ENCODE results near the gene BANP.
"Not testable (repeated sequence)": the region's sequence is repeated elsewhere in the genome, so short reads cannot be mapped to it uniquely, and the experiment has no call there.

BANP gene

DNA sequence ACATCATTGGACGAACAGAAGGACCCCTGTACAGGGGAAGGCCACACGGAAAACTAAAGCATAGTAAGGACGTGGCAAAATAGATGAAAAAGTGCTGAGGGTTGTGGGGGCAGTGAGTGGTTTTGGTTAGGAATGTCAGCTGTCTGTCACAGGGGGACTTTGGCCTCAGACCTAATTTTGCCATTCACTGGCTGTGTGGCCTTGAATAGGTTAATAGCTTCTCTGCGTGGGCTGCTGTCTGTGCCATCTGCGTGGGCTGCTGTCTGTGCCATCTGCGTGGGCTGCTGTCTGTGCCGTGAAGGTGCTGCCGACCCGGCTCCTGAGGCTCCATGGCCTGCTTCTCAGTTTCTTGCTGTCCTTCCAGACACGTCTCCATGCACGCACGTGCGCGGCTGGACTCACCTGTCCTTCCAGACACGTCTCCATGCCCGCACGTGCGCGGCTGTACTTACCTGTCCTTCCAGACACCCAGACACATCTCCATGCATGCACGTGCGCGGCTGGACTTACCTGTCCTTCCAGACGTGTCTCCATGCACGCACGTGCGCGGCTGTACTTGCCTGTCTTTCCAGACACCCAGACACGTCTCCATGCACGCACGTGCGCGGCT, 47.1 kb downstream of the BANP start:
- DNase-seq, result not testable (repeated sequence)

DNA sequence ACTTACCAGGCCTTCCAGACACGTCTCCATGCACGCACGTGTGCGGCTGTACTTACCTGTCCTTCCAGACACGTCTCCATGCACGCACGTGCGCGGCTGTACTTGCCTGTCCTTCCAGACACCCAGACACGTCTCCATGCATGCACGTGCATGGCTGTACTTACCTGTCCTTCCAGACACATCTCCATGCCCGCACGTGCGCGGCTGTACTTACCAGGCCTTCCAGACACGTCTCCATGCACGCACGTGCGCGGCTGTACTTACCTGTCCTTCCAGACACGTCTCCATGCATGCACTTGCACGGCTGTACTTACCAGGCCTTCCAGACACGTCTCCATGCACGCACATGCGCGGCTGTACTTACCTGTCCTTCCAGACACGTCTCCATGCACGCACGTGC, 47.8 kb downstream of the BANP start:
- DNase-seq, result not testable (repeated sequence)

DNA sequence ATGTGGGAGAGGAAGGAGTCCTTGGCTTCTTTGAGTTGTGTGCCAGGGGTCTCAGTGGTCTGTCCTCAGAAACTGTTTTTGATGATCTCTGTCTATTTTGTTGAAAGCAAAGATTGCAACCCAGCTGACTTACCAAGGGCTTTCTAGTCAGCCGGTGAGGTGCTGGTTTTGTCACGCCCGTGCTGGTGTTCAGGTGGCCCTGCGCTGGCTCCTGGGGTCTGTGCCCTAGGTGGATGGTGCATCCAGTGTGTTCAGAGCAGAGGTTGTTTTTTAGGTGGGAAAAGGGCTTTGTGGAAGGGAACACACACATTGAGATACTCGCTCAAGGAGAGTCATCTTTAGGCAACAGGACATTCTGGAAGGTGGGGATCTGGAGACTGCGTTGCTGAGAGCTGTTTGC, 51.0 kb downstream of the BANP start:
- no peak for DNase-seq

DNA sequence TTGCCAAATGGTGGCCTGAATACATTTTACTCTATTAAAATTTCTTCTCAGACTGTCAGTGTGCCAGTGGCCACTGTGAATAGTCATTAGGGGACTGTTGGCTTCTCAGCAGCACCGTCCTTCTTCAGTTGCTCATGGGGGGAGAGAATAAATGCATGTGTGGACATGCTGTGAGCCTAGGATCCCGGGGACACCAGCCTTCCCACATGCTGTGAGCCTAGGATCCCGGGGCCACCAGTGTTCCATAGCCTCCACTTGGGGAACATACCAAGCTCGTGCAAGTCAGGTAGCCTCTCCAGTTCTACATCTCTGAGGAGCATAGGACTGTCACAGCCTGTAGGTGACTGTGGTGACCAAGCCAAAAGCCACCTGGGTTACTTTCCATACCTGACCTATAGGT, 51.5 kb downstream of the BANP start:
- no peak for DNase-seq

DNA sequence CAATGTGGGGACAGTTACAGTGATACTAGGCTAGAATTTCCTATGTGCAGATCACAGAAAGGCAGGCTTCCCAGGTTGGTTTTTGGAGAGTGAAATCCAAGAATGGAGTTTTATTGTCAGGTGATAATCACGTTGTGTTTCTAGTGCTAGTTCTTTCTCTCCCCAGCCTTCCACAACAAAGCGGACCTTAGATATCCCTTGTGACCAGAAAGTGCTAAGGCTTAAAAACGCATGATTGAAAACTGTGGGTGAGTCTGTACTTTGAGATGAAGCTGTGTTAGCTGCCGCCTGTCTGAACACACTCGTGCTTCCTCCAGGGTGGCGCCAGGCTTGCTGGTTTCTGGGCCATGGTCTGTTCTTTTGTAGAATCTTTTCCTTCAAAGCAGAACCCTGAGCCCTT, 52.1 kb downstream of the BANP start:
- DNase-seq, result no peak

DNA sequence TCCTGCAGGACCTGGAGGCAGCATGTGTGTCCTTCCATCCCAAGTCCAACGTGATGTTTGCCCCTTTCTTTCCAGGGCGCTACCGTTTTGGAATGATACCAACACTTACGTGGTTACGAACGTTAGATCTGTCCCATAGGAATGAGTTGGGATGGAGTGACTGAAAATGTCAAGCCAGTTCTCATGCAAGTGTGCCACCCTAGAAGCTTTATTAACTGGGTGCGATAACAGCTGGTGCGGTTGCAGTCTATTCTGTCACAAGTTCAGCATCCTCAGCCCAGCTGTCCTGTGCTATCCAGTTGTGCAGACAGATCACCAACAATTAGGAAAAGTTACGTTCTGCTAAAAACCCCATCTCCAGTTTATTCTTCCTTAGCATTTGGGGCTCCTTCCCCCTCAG, 52.5 kb downstream of the BANP start:
- no peak for DNase-seq

DNA sequence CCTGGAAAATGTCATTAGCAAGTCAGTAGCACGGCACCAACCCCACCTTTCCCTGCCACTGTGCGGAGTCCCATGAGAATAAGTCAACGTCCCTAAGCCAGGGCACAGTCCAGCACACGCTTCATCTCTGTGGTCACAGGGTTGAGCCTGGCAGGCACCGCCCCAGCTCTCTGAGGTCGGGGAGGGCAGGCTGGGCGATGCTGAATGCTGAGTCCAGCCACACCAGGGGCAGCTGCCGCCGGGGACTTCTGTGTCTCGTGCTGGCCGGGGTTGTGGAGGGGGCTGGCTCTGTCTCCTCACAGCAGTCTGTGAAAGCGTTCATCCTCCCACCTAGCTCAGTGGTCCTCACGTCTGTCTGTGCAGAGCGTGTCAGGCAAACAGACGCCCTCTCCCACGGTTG, 53.2 kb downstream of the BANP start:
- no peak for DNase-seq

DNA sequence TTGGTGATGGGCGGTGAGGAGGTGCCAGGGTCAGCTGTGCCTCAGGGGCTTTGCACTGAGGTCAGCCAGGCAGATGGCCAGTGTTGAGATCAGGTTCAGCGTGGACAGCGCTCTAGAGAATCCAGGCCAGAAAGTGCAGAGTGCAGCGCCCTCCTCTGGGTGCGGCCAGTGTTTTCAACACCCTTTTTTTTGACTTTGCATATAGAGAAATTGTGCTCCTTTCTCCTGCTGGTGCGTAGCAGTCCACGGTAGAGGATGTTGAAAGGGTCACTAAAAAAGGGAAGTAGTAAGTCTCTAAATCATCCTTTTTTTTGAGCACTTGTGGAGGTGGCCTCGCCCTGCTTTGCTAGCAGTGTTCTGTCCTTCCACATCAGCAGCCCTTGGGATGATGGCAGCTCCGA, 53.9 kb downstream of the BANP start:
- DNase-seq, result no peak

DNA sequence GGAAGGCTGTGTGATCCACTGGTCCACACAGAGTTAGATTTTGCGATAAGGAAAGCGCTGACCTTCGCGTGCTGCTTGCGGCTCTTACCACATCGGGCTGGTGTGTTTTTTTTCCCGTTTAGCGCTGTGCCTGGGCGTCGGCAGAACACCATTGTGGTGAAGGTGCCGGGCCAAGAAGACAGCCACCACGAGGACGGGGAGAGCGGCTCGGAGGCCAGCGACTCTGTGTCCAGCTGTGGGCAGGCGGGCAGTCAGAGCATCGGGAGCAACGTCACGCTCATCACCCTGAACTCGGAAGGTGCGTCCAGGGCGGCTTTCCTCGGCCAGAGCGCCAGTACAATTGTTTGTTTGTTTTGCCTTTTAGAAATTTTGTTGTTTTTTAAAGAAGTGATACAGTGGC, 54.7 kb downstream of the BANP start:
- DNase-seq, result no peak

DNA sequence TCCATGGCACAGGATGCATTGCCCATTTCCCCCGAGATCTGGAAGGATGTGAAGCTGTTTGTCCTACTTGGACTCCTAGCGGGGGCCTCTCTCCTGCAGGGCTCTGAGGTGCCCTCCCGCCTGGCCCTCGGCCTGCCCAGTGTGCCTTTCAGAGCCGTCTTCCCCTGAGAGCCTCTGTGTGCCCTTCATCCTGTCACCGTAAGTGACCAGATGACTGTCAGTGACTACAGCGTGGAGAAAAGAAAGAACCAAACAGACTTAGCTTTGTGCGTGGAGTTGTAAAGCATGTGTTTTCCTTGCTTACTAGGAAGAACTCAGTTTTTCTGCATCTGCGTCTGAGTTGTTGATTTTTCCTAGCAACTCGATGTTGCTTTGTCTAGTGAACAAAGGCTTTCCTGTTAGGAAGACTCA, 56.1 kb downstream of the BANP start:
- DNase-seq, result no peak

DNA sequence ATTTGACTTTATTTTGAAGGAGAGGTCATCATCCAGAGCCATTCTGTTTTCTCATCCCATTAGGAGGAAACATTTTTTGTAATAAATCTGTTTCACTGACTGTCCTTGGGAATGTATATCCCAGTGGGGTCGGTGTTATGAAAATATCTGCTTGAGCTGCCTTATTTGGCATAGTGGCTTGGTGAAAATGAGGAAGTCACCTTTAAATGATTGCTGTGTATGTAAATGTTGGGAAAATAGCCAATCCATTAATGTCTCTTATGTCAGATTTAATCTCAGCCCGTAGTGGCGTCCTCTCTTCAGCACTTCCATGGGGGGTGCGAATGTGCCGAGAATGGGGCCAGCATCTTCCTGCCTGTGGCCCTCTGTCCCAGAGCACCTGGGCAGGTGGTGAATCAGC, 57.6 kb downstream of the BANP start:
- DNase-seq, result no peak

DNA sequence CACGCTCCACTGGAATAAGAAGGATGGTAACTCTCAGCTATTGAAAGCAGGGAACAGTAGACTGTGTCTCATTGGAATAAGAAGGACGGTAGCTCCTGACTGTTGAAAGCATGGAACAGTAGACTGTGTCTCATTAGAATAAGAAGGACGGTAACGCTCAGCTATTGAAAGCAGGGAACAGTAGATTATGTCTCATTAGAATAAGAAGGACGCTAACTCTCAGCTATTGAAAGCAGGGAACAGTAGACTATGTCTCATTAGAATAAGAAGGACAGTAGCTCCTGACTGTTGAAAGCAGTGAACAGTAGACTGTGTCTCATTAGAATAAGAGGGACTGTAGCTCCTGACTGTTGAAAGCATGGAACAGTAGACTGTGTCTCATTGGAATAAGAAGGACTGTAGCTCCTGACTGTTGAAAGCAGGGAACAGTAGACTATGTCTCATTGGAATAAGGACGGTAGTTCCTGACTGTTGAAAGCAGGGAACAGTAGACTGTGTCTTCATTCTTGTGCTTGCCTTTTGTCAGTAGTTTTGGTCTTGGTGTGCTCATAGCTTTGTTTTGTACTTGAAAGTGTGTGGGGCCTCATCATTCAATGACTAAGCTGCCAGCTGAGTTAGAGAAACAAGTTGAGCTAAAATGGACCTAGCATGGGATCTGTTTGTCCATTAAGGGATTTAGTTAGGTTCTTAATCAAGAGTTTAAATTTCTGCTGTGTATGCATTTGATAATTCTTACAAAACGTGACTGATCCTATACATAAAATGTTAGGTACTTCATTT, 58.5 kb downstream of the BANP start:
- DNase-seq, result no peak

DNA sequence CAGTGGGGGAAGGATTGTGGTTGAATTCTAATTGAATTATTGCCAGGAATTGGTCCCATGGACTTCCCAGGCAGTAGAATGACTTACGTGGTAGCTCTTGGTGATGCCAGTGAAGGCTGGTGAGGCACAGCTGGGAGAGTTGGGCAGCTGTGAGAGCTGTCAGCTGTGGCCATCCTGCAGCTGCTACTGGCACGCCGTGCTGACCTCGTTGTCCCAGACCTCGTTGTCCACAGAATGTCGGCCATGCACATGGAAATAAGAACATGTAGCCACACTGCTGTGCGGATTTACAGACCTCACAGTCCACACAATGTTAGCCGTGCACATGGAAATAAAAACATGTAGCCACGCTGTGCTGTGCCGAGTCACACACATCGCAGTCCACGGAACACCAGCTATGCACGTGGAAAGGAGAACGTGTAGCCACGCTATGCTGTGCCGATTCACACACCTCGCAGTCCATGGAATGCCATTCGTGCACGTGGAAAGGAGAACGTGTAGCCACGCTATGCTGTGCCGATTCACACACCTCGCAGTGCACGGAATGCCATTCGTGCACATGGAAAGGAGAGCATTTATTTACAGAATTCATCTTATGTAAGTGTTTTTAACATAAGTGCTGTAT, 59.2 kb downstream of the BANP start:
- DNase-seq, result peak; percentile 58

DNA sequence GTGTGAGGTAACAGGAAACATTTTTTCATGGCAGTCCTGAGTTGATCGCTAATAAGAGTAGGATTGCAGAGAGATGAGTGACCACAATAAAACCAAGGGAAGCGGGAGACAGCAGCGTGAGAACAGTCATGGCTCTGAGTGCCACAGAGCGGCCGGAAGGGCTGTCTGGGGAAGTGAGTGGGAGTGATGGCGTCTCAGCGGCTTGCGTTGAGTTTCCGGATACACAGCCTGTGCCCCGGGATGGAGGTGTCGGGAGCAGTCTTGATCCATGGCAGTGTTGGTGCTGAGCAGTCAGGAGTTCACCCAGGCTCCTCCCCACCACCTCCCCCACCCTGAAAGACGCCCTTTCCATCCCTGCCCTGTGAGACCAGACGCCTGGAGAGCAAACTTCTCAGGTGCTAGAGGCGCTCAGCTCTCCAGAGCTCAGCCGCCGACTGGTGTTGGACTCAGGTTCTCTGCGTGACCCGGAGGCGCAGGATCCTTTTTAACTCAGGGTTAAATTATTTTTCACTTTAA, 59.8 kb downstream of the BANP start:
- DNase-seq, result no peak

DNA sequence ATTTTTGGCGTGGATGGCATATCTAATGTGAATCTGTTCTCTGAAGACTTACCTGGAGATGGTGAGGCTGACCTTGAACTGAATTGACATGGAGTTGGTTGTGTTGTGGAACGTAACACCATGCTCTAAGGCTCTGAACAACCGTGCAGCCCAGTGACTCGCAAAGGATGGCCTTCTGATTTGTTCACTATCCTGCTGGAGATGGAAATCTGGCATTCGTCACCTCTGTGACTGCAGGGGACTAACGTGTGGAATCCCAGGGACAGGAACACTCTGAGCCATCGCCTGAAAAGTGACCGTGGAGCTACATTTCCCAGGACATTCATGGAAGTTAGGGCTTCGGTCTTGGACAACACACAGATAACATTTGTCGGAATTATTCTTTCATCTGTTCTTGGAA, 61.1 kb downstream of the BANP start:
- DNase-seq, result no peak

DNA sequence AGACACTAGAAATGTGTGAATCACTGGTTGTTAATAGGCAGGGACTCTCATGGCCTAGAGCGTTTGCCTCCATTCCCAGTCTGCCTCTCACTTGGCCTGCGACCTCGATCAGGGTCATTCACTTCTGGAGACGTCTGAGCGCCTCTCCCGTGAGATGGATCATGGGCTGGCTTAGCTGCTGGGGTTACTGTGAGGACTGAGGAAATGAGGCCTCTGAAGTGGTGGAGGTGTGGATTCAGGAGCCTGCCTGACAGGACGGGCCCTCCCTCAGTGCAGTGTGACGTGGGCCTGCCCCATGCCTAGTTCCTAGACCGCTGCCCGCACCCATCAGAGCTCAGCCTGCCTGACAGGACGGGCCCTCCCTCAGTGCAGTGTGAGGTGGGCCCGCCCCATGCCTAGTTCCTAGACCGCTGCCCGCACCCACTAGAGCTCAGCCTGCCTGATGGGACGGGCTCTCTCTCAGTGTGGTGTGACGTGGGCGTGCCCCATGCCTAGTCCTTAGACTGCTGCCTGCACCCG, 61.9 kb downstream of the BANP start:
- DNase-seq, result no peak

DNA sequence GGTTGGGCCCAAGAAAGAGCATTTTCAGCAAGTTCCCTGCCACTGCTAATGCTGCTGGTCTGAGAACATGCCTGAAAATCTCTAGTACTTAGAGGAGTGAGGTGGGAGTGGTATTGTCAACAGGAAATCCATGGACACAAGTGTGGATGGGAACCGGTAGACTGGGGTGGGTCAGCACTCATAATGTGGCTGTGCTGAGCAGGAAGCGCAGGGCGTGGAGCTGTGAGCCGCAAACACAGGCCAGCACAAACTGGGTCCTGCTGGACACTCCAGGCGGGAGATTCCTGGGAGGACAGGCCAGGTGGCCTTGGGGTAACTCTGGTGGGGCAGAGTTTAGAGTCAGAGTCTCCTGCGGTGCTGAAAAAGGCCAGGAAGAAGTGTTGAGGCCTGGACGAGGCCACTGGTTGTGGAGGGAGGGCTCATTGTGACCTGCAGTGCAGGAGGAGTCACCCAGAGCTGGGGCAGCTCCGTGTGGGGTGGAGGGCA, 62.6 kb downstream of the BANP start:
- DNase-seq, result no peak

DNA sequence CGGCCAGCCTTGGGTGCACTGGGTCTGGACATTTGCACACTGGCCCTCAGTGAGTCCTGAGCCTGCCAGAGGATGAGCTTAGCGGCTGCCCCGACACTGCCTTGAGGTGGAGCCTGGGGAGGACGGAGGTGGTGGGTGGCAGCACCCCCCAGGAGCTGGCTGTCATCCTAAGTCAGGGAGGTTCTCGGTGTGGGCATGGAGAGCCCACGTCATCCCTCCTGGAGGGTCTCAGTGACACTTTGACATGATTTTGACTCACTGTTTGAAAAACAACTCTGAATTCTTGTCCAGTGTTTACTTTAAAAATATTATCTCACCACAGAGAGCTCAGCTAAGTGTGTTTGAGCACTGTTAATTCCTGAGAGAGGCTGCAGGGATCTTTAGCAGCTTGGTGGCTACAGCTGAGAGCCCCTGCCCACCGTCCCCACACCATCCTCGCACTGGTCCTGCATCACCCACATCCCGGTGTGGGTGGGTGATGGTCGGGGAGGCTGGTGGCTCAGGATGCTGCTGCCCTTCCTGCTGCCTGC, 63.1 kb downstream of the BANP start:
- no peak for DNase-seq

DNA sequence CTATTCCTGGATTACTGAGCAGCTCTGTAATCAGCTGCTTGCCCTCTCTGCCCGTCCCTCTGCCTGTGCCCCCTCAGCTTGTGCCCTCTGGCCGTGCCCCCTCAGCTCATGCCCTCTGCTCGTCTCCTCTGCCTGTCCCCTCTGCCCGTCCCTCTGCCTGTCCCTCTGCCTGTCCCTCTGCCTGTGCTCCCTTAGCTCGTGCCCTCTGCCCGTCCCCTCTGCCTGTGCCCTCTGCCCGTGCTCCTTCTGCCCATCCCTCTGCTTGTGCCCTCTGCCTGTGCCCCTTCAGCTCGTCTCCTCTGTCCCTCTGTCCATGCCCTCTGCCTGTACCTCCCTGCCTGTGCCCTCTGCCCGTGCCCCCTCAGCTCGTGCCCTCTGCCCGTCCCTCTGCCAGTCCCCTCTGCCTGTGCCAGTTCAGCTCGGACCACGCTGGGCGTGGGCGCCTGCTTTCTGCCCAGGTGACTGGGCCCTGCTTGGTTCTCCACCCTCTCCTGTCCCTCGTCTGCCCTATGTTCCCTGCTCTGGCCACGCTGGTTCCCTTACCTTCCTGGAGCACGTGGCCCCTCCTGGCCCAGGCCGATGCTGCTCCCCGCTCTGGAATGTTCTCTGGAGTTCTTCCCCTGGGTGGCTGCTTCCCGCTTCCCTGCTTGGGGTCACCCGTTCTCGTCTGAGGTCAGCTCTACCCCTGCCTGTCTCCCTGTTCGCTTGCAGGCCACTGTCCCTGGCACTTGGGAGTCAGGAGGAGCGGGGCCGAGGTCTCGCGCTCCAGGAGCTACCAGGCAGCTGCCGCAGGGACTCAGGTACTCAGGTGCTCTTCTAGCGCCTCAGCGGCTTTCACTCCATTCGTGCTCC, 63.9 kb downstream of the BANP start:
- DNase-seq, result no peak

DNA sequence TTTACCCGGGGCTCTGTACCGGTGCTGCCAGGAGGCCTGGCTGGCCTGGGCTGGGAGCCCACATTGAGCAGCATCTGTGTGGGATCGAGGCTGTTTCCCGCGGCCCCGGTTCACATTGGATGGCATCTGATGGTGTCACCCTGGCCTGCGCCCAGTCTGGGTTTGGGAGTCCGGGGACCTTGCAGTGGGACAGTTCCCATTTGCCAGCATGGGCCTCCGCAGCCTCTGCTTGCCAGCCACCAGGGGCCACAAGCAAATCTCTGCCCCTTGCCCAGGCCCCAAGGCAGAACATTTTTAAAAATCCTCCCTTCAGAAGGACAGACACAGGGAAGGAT, 64.5 kb downstream of the BANP start:
- no peak for DNase-seq

DNA sequence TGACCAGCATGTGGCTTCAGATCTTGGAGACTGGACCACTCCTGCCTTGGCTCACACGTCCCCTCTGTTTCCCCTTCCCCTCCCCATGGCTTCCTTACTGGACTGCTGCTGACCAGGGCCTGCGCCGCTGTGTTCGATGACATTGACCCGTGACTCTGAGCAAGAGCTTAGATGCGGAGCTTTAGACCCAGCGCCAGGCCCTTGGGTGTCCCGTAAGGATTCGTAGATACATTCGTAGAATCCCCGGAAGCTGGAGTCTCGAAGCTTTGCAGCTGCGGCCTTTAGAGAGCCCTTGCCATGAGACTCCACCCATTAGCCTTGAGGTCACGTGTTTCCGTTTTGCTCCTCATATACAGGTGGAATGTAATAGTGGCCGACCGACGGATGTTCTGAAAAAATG, 65.2 kb downstream of the BANP start:
- not testable (repeated sequence) for DNase-seq

DNA sequence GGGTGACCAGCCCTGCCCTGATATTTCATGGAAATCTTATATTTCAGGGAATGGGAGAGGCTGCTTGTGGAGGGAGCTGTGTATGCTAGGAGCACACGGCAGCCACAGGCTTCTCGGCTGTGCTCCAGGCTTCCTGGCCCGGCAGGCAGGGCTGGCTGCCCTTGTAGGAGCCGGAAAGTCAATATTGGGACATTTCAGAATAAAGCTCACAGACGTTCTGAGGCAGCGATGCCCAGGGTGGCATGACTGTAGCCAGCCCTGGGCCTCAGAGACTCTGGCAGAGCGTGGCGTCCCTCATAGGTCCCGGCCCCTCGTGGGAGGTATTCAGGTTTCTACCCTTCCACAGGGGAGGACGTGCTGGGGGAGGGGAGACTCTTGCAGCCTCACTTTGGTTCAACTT, 65.7 kb downstream of the BANP start:
- DNase-seq, result no peak
